Activated naive CD8-positive, alpha-beta T cell treated with anti-CD3 and anti-CD28 coated beads, Interleukin-2, amount 50 U/mL, for 24 hours (primary cell): ENCODE results near the gene TNFRSF14.

Experiments
- ATAC-seq: fragments of 150-1000 bp; cut with Tn5 transposase; one replicate; pipeline ENCODE4 v1.10.0; 2021
- DNase-seq: peaks from one replicate; pipeline ENCODE4 v3.0.0; 2021
- H3K27ac Mint-ChIP-seq: one replicate; pipeline ENCODE4 v1.8.0; 2021; ENCODE audit warnings: mild to moderate bottlenecking, mixed read lengths
- H3K27me3 Mint-ChIP-seq: one replicate; pipeline ENCODE4 v1.8.0; 2021; ENCODE audit warnings: mixed read lengths
- H3K36me3 Mint-ChIP-seq: one replicate; pipeline ENCODE4 v1.8.0; 2021; ENCODE audit warnings: low read depth, mixed read lengths
- H3K4me1 Mint-ChIP-seq: one replicate; pipeline ENCODE4 v1.8.0; 2021; ENCODE audit warnings: mixed read lengths
- H3K4me3 Mint-ChIP-seq: one replicate; pipeline ENCODE4 v1.8.0; 2021; ENCODE audit warnings: mild to moderate bottlenecking, moderate library complexity, mixed read lengths
- H3K9me3 Mint-ChIP-seq: one replicate; pipeline ENCODE4 v1.8.0; 2021; ENCODE audit warnings: mixed read lengths

The TNFRSF14 gene

DNA sequence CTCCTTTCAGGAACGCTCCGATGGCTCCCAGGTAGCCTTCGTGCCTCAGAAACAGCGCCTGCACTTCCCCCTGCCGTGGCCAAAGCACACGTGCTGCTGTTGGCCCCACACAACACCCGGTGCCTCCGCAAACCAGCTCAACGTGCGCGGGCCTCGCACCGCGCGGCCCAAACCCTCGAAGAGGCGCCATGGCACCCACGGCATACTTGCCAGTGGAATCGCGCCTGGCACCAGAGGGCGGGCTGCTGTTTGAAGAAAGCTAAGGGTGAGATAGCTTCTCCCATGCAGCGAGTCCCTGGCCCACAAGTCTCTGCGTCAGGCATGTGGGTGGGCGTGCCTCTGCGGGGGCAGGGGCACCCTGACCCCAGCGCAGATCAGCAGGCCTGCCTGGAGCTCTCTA is 37.6 kb upstream of the TNFRSF14 start:
- peaks cover 6% of the 10 kb centered on the region for H3K36me3 Mint-ChIP-seq
- H3K4me3 Mint-ChIP-seq = no peak overlapping the region
- H3K9me3 Mint-ChIP-seq = no peaks in the 10 kb centered on the region
- DNase-seq = no peak
- peaks cover 11% of the 10 kb centered on the region for H3K4me1 Mint-ChIP-seq
- H3K27me3 Mint-ChIP-seq = no peaks in the 10 kb centered on the region
- no peak for ATAC-seq
- H3K27ac Mint-ChIP-seq = no peak overlapping the region

DNA sequence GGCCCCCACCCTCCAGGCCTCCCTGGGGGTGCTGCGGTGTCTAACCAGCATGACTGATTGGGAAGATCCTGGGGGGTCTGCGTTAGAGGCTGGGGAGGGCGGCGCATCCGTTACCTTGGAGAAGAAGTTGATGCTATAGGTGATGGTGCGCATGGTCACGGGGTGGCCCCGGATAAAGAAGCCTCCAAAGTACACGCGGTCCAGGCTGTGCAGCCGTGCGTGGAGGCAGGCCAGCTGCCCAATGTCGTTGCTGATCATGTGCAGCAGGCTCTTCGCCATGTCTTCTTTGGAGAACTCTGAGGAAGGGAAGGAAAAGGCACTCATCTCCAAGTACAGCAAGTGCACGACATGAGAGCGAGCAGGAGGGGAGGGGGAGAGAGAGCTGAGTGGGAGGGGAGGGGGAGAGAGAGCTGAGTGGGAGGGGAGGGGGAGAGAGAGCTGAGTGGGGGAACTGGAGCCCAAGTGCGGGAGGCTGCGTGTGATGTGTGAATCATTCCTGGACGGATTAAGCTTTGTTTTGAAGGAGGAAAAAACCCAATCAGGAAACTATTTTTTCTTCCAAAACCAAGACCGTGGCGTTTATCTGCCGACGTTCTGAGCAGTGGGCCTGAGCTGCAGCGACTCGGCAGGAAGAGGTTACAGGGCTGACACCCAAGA is 37.0 kb upstream of the TNFRSF14 start:
- Mint-ChIP-seq H3K27ac (no peak overlapping the region), H3K4me3 (no peak overlapping the region), H3K4me1 (peaks cover 15% of the 10 kb centered on the region), H3K27me3 (no peaks in the 10 kb centered on the region), H3K9me3 (no peaks in the 10 kb centered on the region), H3K36me3 (peaks cover 6% of the 10 kb centered on the region)
- ATAC-seq (no peak), DNase-seq (no peak)

DNA sequence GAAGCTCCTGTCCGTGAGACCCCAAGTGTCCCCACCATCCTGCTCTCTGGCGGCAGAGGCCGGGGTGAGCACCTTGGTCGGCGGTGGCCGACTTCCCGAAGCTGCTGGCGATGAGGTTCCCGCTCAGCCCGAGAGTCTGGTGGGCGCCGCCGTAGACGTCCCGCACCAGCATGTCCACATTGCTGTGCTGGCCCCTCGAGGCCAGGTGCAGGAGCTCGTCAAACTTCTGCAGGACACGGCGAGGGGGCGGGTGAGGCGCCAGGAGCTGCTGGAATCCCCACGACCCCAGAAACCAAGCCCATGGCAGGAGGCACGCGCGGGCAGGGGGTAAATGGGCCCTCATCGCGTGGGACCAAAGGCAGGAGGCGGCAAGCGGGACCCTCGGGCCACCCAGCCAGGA is 36.4 kb upstream of the TNFRSF14 start:
- H3K36me3 Mint-ChIP-seq = peaks cover 6% of the 10 kb centered on the region
- DNase-seq (no peak), ATAC-seq (no peak)
- no peaks in the 10 kb centered on the region for H3K9me3 Mint-ChIP-seq
- no peak overlapping the region for H3K4me3 Mint-ChIP-seq
- H3K27ac Mint-ChIP-seq = no peak overlapping the region
- H3K27me3 Mint-ChIP-seq = no peaks in the 10 kb centered on the region
- H3K4me1 Mint-ChIP-seq = peaks cover 21% of the 10 kb centered on the region

DNA sequence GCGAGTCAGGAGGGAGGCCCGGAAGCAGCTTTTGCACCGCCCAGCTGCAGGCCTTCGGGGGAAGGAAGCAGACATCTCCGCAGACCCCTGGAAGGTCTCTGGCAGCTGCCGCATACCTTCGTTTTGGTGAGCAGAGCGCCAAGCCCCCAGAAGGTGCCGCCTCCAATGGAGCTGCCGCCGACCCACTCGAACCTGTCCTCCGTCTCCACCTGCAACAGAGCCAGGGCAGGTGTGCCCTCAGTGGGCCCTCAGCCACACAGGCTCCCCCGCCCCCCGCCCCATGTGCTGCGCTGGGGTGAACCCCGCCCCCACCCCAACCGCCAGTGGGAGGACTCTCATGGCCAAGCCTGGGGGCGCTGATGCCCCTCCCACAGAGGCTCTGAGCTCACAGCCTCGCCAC is 36.0 kb upstream of the TNFRSF14 start:
- Mint-ChIP-seq H3K4me3 (no peak overlapping the region), H3K27me3 (no peaks in the 10 kb centered on the region), H3K9me3 (no peaks in the 10 kb centered on the region), H3K4me1 (peaks cover 25% of the 10 kb centered on the region), H3K27ac (no peak overlapping the region), H3K36me3 (peaks cover 6% of the 10 kb centered on the region)
- ATAC-seq (no peak), DNase-seq (no peak)

DNA sequence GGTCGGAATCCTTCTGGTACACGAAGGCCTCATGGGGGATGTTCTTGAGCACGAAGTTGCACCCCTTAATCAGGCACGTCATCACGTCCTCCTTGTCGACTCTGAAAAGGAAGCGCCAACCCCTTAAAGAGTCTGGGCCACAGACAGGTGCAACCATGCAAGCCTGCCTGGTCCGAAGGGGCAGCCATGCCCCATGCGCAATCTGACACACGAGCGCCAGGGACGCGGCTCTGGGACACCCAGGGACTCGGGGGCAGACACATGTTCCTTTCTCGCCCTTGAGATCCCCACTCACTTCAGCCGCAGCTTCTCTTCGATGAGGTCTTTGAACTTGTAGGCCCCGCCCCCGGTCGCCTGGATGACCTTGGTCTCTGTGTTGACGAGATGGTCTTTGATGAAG is 35.4 kb upstream of the TNFRSF14 start:
- DNase-seq (no peak), ATAC-seq (no peak)
- H3K27me3 Mint-ChIP-seq = no peaks in the 10 kb centered on the region
- peaks cover 6% of the 10 kb centered on the region for H3K36me3 Mint-ChIP-seq
- H3K4me1 Mint-ChIP-seq = peaks cover 29% of the 10 kb centered on the region
- no peak overlapping the region for H3K4me3 Mint-ChIP-seq
- H3K27ac Mint-ChIP-seq = no peak overlapping the region
- no peaks in the 10 kb centered on the region for H3K9me3 Mint-ChIP-seq

DNA sequence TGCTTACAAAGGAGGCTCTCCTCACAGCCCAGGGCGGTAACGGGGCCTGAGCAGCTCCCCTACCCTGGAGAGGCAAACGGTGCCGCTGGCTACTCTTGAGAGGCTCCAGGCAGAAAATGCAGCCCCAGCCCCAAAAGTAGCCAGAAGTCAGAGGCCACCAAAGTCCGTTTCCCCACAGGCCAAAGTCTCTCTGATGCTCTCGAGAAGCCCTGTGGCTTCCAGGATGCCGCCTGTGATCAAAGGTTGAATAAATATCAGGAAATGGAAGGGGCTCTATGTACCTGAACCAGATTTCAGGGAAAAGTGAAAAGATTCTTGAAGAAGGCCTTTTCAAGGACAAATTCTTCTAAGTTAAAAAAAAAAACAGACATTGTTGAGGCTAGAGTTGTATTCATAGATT is 33.9 kb upstream of the TNFRSF14 start:
- DNase-seq (no peak), ATAC-seq (no peak)
- Mint-ChIP-seq H3K27ac (peak overlapping the region; percentile 88), H3K4me1 (peaks cover 34% of the 10 kb centered on the region), H3K9me3 (no peaks in the 10 kb centered on the region), H3K27me3 (no peaks in the 10 kb centered on the region), H3K4me3 (no peak overlapping the region), H3K36me3 (peaks cover 6% of the 10 kb centered on the region)

DNA sequence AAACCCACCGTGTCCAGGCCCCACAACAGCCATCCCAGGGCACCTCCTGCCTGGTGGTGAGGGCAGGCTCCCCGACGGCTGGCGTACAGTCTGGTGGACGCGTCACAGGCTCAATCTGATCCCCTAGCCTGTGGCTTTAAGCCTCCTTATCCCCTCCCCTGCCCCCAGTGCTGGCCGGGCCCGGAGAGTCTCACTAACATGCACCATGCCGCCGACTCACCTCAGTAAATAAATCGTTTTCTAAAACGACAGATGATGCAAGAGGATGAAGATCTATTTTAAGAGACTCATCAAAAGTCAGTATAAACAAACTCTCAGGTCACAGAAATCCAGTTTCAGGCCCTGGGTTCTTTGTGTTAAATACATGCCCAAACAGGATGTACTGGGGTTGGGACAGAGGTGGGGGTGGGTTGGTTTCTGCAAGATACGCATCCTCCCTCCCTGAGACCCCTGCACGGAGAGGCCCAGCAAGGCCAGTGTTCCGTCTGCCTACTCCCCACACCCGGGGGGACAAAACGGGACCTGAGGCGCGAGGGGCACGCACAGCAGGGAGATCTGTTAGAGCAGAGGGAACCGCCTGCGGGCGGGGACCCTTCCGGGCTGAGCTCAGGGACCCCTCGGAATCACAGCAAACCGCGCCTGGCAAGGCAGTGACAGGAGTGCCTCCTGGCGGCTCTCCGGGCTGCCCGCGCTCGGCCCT is 32.8 kb upstream of the TNFRSF14 start:
- Mint-ChIP-seq H3K9me3 (no peaks in the 10 kb centered on the region), H3K36me3 (peaks cover 4% of the 10 kb centered on the region), H3K4me1 (peaks cover 36% of the 10 kb centered on the region), H3K4me3 (peak overlapping the region; percentile 83), H3K27me3 (no peaks in the 10 kb centered on the region), H3K27ac (peak overlapping the region; percentile 88)
- ATAC-seq (no peak), DNase-seq (peak; percentile 47)

DNA sequence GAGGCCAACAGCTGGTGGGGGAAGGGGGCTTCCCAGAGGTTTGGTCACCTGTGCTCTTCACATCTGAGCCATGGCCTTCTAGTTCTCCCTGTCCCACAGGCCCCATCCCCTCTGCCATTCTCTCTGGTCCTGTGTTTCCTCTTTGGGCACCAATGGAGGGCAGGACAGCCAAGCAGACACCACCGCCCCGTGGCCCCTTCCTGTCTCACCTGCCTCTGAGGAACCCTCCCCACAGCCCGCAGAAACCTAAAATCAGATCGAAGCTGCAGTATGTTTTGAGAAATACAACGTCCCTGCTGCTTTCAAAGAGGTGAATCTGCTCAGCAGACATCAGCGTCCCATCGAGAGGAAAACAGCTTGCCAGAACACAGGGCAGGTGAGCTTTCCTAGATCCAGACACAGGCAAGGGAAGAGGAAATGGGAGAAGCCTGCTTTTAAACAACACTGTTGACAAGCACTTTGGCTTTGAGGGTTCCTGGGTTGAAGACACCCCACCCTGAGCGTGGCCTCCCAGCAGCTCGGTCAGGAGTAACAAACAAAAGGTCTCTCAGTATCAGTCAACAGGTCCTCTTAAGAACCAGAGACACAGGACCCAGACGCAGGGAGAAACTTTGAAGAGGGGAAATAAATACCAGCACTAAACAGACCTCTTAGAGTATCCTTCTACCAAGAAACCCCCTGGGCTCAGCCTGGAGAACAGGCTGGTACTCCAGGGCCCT is 32.1 kb upstream of the TNFRSF14 start:
- no peak for ATAC-seq
- Mint-ChIP-seq H3K27me3 (peaks cover 4% of the 10 kb centered on the region), H3K27ac (peak overlapping the region; percentile 76), H3K4me3 (peak overlapping the region; percentile 83), H3K9me3 (no peaks in the 10 kb centered on the region), H3K36me3 (peaks cover 4% of the 10 kb centered on the region), H3K4me1 (peaks cover 41% of the 10 kb centered on the region)
- DNase-seq = no peak

DNA sequence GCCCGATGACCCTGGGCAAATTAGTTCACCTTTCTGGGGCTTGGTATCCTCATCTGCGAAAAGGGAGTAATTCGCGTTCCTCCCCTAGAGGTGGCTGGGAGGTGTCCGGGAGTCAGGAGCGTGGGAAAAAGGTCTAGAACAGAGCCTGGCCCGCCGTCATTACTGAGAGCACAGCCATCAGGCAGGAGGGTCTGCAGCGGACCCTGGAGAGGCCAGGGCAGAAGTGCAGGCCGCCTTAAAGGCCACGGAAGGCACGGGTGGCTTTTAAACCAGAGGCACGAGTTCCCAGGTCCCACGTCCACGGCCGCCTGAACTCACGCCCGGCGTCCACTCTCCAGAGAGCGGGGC is 30.6 kb upstream of the TNFRSF14 start:
- Mint-ChIP-seq H3K4me3 (peak overlapping the region; percentile 83), H3K4me1 (peaks cover 42% of the 10 kb centered on the region), H3K27me3 (peaks cover 4% of the 10 kb centered on the region), H3K9me3 (no peaks in the 10 kb centered on the region), H3K36me3 (peaks cover 4% of the 10 kb centered on the region), H3K27ac (peak overlapping the region; percentile 76)
- DNase-seq (no peak), ATAC-seq (no peak)

DNA sequence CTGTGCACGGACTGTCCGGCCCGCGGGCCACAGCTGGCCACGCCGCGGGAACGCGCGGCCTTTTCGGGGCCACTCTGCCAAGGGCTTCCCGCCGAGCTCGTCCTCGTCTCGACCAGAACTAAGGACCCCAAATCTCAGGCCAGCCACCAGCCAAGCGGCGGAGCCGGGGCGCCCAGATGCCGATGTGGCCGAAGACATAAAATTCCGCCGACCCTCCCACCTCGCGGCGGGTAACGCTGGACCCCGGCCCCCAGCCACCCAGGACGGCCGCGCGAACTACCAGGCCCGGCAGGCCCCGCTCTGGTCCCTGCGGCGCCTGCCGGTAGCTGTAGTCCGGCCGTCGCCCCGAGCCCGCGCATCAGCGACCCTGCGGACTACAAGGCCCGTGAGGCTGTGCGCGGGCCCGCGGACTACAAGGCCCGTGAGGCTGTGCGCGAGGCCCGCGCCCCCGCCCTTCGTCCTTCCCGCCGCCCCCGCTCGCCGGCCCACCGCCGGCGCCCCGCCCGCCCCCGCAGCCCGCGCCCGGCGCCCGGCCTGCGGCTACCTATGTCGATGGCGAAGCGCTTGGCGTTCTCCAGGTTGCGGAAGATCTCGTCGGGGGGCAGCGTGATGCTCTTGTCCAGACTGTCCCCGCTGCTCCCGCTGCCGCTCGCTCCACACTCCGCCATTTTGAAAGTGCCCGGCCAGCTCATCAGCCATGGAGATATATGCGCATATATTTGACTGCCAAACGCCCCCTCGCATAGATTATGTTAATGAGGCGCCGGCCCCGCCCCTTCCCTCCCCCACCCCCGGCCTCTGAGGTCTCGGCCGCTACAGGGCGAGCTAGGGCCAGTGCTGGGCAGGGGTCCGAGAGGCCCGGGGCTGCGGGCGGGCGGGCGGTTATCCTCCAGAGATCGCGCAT is 30.0 kb upstream of the TNFRSF14 start, which contains the start of gene PANK4:
PANK4 (minus strand) TSS at position 677 of the 904 bp plus-strand sequence; CDS start at position 668, 9 bp downstream.
- no peaks in the 10 kb centered on the region for H3K9me3 Mint-ChIP-seq

DNA sequence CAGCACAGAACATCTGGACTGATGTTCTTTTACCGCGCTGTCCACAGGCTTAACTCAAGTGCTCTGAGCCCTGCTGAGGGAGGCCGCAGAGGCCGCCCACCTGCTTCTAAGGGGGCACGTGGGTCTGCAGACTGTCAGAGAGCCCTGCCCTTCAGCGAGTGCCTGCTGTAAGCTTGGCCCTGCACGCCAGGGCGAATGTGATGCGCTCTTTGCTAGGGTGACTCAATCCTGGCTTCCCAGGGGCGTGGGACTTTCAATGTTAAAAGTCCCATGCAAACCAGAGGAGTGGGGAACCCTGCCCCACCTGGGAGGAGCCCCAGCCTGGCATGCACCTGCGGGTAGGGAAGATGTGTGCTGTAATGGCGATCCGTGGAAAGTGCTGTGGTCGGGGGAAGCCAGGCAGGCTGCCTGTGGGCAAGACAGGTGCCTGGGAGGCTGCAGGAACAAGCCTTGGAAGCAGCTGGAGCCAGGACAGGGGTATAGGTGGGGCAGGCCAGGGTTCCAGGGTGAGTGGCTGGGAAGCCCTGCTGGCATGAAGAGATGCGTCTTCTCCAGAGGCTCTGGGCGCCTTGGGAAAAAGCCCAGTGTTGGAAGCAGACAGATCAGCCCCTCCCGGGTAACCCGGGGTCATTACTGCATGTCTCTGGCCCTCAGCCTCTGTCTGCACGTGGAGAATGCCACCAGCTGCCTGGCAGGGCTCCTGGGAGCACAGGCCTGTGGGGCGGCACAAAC is 29.2 kb upstream of the TNFRSF14 start:
- DNase-seq = peak; percentile 80
- peaks cover 44% of the 10 kb centered on the region for H3K4me1 Mint-ChIP-seq
- no peaks in the 10 kb centered on the region for H3K9me3 Mint-ChIP-seq
- H3K4me3 Mint-ChIP-seq = peak overlapping the region; percentile 83
- no peaks in the 10 kb centered on the region for H3K36me3 Mint-ChIP-seq
- peak overlapping the region; percentile 23 for H3K27ac Mint-ChIP-seq
- ATAC-seq = peak; percentile 79
- peaks cover 16% of the 10 kb centered on the region for H3K27me3 Mint-ChIP-seq

More for the DNA sequence above, 30.0 kb upstream of the TNFRSF14 start, which contains the start of gene PANK4:
- Mint-ChIP-seq H3K27ac (peak within 1 kb of the TSS; percentile 84), H3K36me3 (peaks cover under 1% of the 10 kb centered on the region), H3K27me3 (peaks cover 9% of the 10 kb centered on the region), H3K4me3 (peak within 1 kb of the TSS; percentile 83), H3K4me1 (peaks cover 44% of the 10 kb centered on the region)
- ATAC-seq (peak; percentile 90), DNase-seq (peak; percentile 89)

DNA sequence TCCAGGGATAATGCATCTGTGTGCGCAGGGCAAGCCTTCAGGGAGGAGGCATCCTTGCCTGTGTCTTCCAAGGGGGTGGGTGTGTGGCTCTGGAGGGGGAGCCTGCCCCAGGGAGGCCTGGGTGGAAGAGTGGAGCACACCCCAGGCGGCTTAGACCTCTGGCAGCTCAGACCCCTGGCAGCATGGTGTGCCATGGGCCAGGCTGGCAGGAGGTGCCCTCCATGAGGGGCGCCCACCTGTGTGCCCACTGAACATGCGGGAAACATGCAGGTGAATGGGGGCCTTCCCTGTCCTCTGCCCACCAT is 28.7 kb upstream of the TNFRSF14 start:
- ATAC-seq (no peak), DNase-seq (no peak)
- H3K27ac Mint-ChIP-seq = no peak overlapping the region
- H3K9me3 Mint-ChIP-seq = no peaks in the 10 kb centered on the region
- no peak overlapping the region for H3K4me3 Mint-ChIP-seq
- peaks cover 17% of the 10 kb centered on the region for H3K27me3 Mint-ChIP-seq
- peaks cover 43% of the 10 kb centered on the region for H3K4me1 Mint-ChIP-seq
- H3K36me3 Mint-ChIP-seq = no peaks in the 10 kb centered on the region

DNA sequence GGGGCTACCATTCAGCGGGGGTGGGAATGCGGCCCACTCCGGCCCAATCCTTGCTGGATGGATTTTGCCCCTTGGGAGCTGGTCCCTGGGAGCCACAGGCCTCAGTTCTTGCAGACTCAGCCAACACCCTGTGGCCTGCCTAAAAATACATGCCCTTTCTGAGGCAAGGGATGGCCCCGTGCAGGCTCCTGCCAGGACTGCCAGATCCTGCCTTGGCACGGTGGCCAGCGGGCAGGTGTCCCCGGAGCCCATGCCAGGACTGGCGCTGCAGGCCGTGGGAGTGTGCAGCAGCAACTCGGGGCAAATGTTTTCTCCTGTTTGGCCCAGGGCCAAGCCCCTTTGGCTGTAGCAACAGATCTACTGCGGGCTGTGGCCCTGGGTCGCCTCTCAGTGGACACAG is 28.2 kb upstream of the TNFRSF14 start:
- ATAC-seq (no peak), DNase-seq (no peak)
- Mint-ChIP-seq H3K27ac (no peak overlapping the region), H3K9me3 (no peaks in the 10 kb centered on the region), H3K36me3 (no peaks in the 10 kb centered on the region), H3K4me3 (no peak overlapping the region), H3K4me1 (peaks cover 38% of the 10 kb centered on the region), H3K27me3 (peaks cover 17% of the 10 kb centered on the region)

DNA sequence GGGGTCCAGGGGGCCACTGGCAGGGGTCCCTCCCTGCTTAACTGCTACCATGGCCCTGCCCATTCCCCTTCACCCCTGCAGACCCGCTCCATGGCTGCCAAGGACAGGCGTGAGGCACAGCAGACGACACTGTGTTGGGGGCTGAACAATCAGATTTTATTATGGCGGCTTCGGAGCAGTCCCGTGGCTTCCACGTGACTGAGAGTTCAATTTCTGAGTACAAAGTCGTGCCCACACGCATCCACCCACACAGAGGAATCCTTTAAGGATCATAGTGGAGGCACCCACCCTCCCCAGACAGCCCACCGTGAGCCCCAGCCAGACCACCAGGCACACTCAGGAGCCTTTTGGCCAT is 27.6 kb upstream of the TNFRSF14 start:
- H3K9me3 Mint-ChIP-seq = no peaks in the 10 kb centered on the region
- DNase-seq = no peak
- no peaks in the 10 kb centered on the region for H3K36me3 Mint-ChIP-seq
- H3K27me3 Mint-ChIP-seq = peaks cover 17% of the 10 kb centered on the region
- ATAC-seq = no peak
- H3K4me1 Mint-ChIP-seq = peaks cover 33% of the 10 kb centered on the region
- no peak overlapping the region for H3K27ac Mint-ChIP-seq
- H3K4me3 Mint-ChIP-seq = peak overlapping the region; percentile 62
